Hematopoietic multipotent progenitor cell treated with erythropoietin and hydrocortisone succinate and interleukin-3 and kit ligand, for 15 days (in vitro differentiated cells): ENCODE measurements around the gene HIVEP3.

Experiments used
- DNase-seq: peaks from one replicate; pipeline ENCODE4 v3.0.0-alpha.2; 2015; ENCODE audit warnings: low spot score

HIVEP3 gene

GRCh38 chr1:41648844-41649243 is 269.9 kb downstream of the HIVEP3 start:
- no peak for DNase-seq

GRCh38 chr1:41648230-41648629 is 270.5 kb downstream of the HIVEP3 start:
- no peak for DNase-seq

DNA sequence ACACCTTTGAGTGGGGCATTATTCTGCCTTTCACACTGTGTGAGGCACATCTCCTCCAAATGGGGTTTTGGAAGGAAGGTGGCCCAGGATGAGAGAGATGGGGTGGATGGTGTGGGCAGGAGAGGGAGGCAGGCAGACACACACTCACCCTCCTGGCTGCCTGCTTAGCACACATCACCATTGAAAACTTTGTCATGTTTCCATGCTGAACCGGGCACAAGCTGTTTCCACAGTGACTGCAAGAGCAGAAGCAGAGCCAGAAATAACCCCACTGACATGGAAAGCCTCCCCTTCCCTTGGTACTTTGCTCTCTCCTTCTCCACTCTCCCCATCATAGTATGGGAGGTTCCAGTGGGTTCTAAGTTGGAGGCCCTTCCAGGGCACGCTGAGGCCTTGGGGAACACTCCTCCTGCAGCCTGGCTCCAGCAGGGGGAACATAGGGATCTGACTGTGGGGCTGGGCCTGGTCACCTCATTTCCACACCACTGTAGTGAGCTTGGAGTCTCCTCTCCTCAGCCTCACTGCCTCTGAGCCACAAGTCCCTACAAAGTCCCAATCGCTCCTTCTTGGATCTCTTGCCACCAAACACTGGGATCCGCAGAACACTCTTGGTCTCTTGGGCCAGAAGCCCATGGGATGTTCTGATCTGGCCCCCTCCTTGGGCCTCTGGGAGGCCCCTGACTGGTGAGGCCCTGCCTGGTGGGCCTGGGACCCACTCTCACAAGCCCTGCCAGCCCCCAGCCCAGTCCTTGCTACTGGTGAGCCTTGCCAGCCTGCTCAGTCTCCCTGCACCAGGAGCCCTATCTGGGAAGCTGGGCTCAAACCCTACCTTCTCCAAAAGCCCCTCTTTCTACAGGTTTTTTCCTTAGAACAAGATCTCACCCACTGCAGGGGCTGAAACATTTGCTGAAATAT is 271.2 kb downstream of the HIVEP3 start:
- DNase-seq = no peak

GRCh38 chr1:41646186-41646585 is 272.5 kb downstream of the HIVEP3 start:
- DNase-seq = no peak

GRCh38 chr1:41645062-41645461 is 273.7 kb downstream of the HIVEP3 start:
- DNase-seq = no peak

GRCh38 chr1:41642922-41643821 is 275.6 kb downstream of the HIVEP3 start:
- DNase-seq = no peak

DNA sequence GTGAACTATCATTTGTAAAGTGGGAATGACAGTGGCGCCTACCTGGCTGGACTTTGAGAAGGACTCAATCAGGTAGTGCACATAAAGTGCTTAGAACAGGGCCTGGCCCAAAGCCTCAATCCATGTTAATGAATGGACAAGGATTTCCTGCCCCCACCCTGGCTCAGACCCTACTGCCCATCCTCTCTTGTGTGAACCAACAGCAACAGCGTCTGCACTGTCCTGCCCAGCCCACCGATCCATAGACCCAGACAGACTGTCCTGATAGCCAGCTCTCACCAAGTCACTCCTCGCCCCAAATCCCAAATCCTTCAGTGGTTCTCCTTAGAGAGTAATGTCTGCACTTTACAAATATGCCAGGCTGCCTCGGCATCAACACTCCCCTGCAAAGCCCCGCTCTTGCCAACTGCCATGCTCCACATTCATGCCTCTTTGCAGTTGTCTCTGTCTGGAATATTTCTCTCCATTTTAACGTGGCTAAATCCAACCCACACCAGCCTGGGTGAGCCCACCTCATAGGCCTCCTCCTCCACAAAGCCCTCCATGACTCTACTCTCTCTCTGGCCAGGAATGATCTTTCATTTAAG is 276.7 kb downstream of the HIVEP3 start:
- no peak for DNase-seq

- no peak for DNase-seq
These were observed 277.3 kb downstream of the HIVEP3 start for GRCh38 chr1:41641475-41641814.

GRCh38 chr1:41640756-41641474 is 277.8 kb downstream of the HIVEP3 start:
- no peak for DNase-seq

- no peak for DNase-seq
These were observed 278.5 kb downstream of the HIVEP3 start for GRCh38 chr1:41640141-41640751.

- DNase-seq = no peak
These were observed 279.3 kb downstream of the HIVEP3 start for GRCh38 chr1:41639332-41639936.

DNA sequence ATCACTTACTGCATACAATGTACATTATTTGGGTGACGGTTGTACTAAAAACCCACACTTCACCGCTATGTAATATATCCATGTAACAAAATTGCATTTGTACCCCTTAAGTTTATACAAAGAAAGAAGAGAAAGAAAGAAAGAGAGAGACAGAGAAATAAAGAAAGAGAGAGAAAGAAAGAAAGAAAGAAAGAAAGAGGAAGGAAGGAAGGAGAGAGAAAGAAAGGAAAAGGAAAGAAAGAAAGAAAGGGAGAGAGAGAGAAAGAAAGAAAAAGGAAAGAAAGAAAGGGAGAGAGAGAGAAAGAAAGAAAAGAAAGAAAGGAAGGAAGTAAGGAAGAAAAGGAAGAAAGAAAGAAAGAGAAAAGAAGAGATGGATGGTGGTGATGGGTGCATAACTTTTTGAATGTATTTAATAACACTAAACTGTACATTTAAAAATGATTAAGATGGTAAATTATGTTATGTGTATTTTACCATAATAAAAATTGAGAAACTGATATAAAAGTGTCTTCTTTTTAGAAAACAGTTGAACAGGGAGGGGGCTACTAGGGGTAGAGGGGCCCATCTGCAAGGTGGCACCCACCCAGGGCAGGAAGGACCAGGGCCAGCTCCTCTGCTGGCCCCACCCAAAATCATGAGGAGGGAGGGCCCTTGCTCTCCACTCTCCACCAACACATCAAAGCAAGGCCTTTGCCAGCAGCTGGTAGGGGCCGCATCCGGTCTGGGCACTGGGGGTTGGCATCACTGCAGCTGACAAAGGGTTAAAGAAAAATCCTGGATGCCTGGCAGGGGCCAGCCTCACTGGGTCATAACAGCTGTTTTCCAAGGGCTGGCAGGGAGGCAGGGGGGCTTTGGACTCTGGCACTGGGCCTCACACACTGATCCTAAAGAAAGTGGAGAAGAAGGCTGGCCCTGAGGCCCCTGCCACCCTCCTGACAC is 280.4 kb downstream of the HIVEP3 start:
- DNase-seq = no peak

GRCh38 chr1:41637367-41637766 is 281.4 kb downstream of the HIVEP3 start:
- DNase-seq = no peak

- no peak for DNase-seq
These were observed 285.0 kb downstream of the HIVEP3 start for GRCh38 chr1:41633764-41634163.

DNA sequence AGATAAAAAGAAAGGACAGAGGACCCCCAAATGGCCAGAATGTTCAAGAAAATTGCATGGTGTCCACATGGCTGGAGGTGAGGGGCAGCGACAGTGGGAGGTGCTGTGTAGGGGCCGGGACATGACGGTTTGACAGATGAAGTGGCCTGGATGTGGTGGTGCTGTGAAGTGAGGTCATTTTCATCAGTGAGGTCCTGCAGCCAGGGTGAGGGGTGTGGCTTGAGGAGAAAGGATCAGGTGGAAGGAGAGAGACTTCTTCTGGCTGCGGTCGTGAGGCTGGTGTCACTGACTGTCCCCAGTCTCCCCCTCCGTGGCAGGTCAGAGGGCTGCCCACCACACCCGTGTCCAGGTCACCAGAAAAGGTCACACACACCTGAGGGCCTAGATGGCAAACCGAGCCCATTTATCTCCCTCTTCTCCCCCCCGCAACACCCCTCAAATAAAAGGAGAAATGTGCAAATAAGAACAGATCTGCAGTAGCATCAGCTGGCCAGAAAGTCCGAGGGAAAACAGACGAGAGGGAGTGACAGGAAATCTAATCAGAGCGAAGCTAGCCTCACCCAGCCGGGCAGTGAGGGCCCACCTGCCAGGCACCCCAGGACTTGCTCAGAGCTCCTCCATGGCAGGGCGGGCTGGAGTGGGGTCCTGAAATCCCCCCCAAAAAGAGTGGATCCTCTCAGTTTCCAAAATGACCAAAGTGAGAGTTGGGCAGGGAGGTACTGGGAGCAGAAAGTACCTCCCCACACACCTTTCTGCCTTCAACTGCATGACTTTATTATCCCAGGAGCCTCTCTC is 285.7 kb downstream of the HIVEP3 start:
- no peak for DNase-seq

- no peak for DNase-seq
These were observed 286.8 kb downstream of the HIVEP3 start for GRCh38 chr1:41631971-41632370.

- DNase-seq = no peak
These were observed 287.6 kb downstream of the HIVEP3 start for GRCh38 chr1:41631154-41631553.

DNA sequence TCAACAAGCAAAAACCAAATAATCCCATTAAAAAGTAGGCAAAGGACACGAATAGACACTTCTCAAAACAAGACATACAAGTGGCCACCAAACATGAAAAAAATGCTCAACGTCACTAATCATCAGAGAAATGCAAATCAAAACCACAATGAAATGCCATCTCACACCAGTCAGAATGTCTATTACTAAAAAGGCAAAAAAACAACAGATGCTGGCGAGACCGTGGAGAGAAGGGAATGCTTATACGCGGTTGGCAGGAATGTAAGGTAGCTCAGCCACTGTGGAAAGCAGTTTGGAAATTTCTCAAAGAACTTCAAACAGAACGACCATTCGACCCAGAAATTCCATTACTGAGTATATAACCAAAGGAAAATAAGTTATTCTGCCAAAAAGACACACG is 289.2 kb downstream of the HIVEP3 start:
- DNase-seq = no peak

GRCh38 chr1:41629141-41629540 is 289.6 kb downstream of the HIVEP3 start:
- no peak for DNase-seq
